ENCODE results near the gene RXRG.

RXRG gene

DNA sequence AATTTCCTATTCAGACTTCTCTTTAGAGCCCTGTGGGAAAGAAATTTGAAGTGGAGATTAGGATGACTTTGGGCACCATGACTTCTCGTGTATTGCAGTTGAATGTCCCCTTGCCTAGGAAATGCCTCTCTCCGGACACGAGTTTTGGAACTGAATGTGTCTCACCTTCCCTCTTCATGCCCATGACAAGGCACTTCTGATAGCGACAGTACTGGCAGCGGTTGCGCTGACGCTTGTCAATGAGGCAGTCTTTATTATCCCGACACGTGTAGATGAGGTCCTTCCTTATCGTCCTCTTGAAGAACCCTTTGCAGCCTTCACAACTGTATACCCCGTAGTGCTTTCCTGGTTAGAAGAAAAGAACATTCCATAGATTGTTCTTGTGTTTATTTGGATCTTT is 28.1 kb downstream of the RXRG start:
- Histone ChIP-seq H3K4me2 (ENCODE audit: insufficient read depth, low read length) (no peak overlapping the region), H3K36me3 (ENCODE audit: insufficient read depth, low read length) (no peaks in the 10 kb centered on the region), H3K27me3 (ENCODE audit: insufficient read depth, low read length, poor library complexity) (peaks cover 57% of the 10 kb centered on the region), H3K9me3 (ENCODE audit: insufficient read depth, low read length, severe bottlenecking) (no peaks in the 10 kb centered on the region), H2AFZ (ENCODE audit: low read depth, low read length) (no peak overlapping the region), H3K4me3 (ENCODE audit: low read depth in 1 of 2, low read length in 2 of 2) (no peak overlapping the region), H3K4me1 (ENCODE audit: insufficient read depth, low read length) (no peaks in the 10 kb centered on the region), H3K27ac (ENCODE audit: low read length) (no peak overlapping the region), H4K20me1 (ENCODE audit: insufficient read depth, low read length) (0 out of 2 replicates have a peak, but pooled peaks cover 4% of the 10 kb centered on the region), H3K9ac (ENCODE audit: low read depth, low read length) (no peak overlapping the region), H3K79me2 (ENCODE audit: insufficient read depth, low read length) (no peaks in the 10 kb centered on the region)
- TF ChIP-seq EZH2 (IDR thresholded peaks at IDR 0.05; ENCODE audit: borderline replicate concordance, low read depth, low read length, severe bottlenecking): no peak
- TF ChIP-seq, protein P1, sequence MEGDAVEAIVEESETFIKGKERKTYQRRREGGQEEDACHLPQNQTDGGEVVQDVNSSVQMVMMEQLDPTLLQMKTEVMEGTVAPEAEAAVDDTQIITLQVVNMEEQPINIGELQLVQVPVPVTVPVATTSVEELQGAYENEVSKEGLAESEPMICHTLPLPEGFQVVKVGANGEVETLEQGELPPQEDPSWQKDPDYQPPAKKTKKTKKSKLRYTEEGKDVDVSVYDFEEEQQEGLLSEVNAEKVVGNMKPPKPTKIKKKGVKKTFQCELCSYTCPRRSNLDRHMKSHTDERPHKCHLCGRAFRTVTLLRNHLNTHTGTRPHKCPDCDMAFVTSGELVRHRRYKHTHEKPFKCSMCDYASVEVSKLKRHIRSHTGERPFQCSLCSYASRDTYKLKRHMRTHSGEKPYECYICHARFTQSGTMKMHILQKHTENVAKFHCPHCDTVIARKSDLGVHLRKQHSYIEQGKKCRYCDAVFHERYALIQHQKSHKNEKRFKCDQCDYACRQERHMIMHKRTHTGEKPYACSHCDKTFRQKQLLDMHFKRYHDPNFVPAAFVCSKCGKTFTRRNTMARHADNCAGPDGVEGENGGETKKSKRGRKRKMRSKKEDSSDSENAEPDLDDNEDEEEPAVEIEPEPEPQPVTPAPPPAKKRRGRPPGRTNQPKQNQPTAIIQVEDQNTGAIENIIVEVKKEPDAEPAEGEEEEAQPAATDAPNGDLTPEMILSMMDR (IDR thresholded peaks at IDR 0.05; ENCODE audit: borderline replicate concordance, extremely low read depth, low read length, poor library complexity, severe bottlenecking): no peak
- DNase-seq (no peak), ATAC-seq (ENCODE audit: insufficient read depth, low read depth) (no peak)

- H3K4me2 ChIP-seq (ENCODE audit: insufficient read depth, low read length): no peak overlapping the region
- H4K20me1 ChIP-seq (ENCODE audit: insufficient read depth, low read length): peaks cover 4% of the 10 kb centered on the region; the same call in 1 of the 2 replicates
- no peaks in the 10 kb centered on the region for H3K4me1 ChIP-seq (ENCODE audit: insufficient read depth, low read length)
- no peaks in the 10 kb centered on the region for H3K36me3 ChIP-seq (ENCODE audit: insufficient read depth, low read length)
- peaks cover 61% of the 10 kb centered on the region for H3K27me3 ChIP-seq (ENCODE audit: insufficient read depth, low read length, poor library complexity)
- no peak overlapping the region for H2AFZ ChIP-seq (ENCODE audit: low read depth, low read length)
- TF ChIP-seq, protein P1 (IDR thresholded peaks at IDR 0.05; ENCODE audit: borderline replicate concordance, extremely low read depth, low read length, poor library complexity, severe bottlenecking): no peak
- no peak for TF ChIP-seq EZH2 (IDR thresholded peaks at IDR 0.05; ENCODE audit: borderline replicate concordance, low read depth, low read length, severe bottlenecking)
- no peak overlapping the region for H3K9ac ChIP-seq (ENCODE audit: low read depth, low read length)
- ATAC-seq (ENCODE audit: insufficient read depth, low read depth) (no peak), DNase-seq (no peak)
- H3K4me3 ChIP-seq (ENCODE audit: low read depth in 1 of 2, low read length in 2 of 2): no peak overlapping the region
- no peaks in the 10 kb centered on the region for H3K9me3 ChIP-seq (ENCODE audit: insufficient read depth, low read length, severe bottlenecking)
- no peak overlapping the region for H3K27ac ChIP-seq (ENCODE audit: low read length)
- H3K79me2 ChIP-seq (ENCODE audit: insufficient read depth, low read length): no peaks in the 10 kb centered on the region
Observed at GRCh38 chr1:165415068-165415467, 29.9 kb downstream of the RXRG start.

- H3K27me3 ChIP-seq (ENCODE audit: insufficient read depth, low read length, poor library complexity): peaks cover 61% of the 10 kb centered on the region
- H3K36me3 ChIP-seq (ENCODE audit: insufficient read depth, low read length): no peaks in the 10 kb centered on the region
- no peak for ATAC-seq (ENCODE audit: insufficient read depth, low read depth)
- no peak overlapping the region for H2AFZ ChIP-seq (ENCODE audit: low read depth, low read length)
- peaks cover 4% of the 10 kb centered on the region; the same call in 1 of the 2 replicates for H4K20me1 ChIP-seq (ENCODE audit: insufficient read depth, low read length)
- no peak overlapping the region for H3K4me2 ChIP-seq (ENCODE audit: insufficient read depth, low read length)
- H3K9ac ChIP-seq (ENCODE audit: low read depth, low read length): no peak overlapping the region
- no peak overlapping the region for H3K4me3 ChIP-seq (ENCODE audit: low read depth in 1 of 2, low read length in 2 of 2)
- no peak overlapping the region for H3K27ac ChIP-seq (ENCODE audit: low read length)
- no peak for DNase-seq
- TF ChIP-seq, protein P1 (IDR thresholded peaks at IDR 0.05; ENCODE audit: borderline replicate concordance, extremely low read depth, low read length, poor library complexity, severe bottlenecking): no peak
- TF ChIP-seq EZH2 (IDR thresholded peaks at IDR 0.05; ENCODE audit: borderline replicate concordance, low read depth, low read length, severe bottlenecking): no peak
- no peaks in the 10 kb centered on the region for H3K79me2 ChIP-seq (ENCODE audit: insufficient read depth, low read length)
- no peaks in the 10 kb centered on the region for H3K9me3 ChIP-seq (ENCODE audit: insufficient read depth, low read length, severe bottlenecking)
- no peaks in the 10 kb centered on the region for H3K4me1 ChIP-seq (ENCODE audit: insufficient read depth, low read length)
Observed at GRCh38 chr1:165414620-165415019, 30.3 kb downstream of the RXRG start.

DNA sequence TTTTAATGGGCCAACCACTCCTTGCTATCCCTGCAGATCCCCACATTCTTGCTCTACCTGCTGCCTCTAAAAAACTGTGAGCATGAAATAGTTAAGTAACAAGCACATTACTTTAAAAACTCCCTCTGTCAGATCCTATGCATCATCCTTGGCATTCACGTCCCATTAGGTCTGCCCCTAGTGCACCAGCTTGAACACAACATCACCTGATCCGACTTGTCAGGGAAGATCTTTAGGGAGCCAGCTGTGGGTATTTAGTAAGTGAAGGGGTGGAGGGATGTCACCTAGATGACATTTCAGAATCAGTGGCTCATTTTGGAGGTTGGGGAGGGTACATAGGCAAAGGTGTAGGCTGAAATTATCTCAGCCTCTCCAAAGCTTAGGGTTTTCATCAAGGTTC is 33.5 kb downstream of the RXRG start:
- Histone ChIP-seq H3K9me3 (ENCODE audit: insufficient read depth, low read length, severe bottlenecking) (no peaks in the 10 kb centered on the region), H3K4me1 (ENCODE audit: insufficient read depth, low read length) (no peaks in the 10 kb centered on the region), H2AFZ (ENCODE audit: low read depth, low read length) (no peak overlapping the region), H3K79me2 (ENCODE audit: insufficient read depth, low read length) (no peaks in the 10 kb centered on the region), H4K20me1 (ENCODE audit: insufficient read depth, low read length) (peaks cover 6% of the 10 kb centered on the region; the same call in 1 of the 2 replicates), H3K4me3 (ENCODE audit: low read depth in 1 of 2, low read length in 2 of 2) (no peak overlapping the region), H3K27me3 (ENCODE audit: insufficient read depth, low read length, poor library complexity) (peaks cover 72% of the 10 kb centered on the region), H3K27ac (ENCODE audit: low read length) (no peak overlapping the region), H3K9ac (ENCODE audit: low read depth, low read length) (no peak overlapping the region), H3K4me2 (ENCODE audit: insufficient read depth, low read length) (no peak overlapping the region), H3K36me3 (ENCODE audit: insufficient read depth, low read length) (no peaks in the 10 kb centered on the region)
- no peak for TF ChIP-seq EZH2 (IDR thresholded peaks at IDR 0.05; ENCODE audit: borderline replicate concordance, low read depth, low read length, severe bottlenecking)
- TF ChIP-seq, protein P1 (IDR thresholded peaks at IDR 0.05; ENCODE audit: borderline replicate concordance, extremely low read depth, low read length, poor library complexity, severe bottlenecking): no peak
- no peak for ATAC-seq (ENCODE audit: insufficient read depth, low read depth)
- no peak for DNase-seq
